ENCODE results near the gene HIPK3. TPM values are rescaled to one million over a fixed set of nuclear protein-coding genes. Genes with fewer than 3 reads are reported as not detected.
"Not testable (repeated sequence)": the region's sequence is repeated elsewhere in the genome, so short reads cannot be mapped to it uniquely, and the experiment has no call there.

Gene HIPK3
- total and polyA plus RNA-seq, 7 donors = 10.6 to 417 (median 277) TPM

GRCh38 chr11:33294224-33294623 lies 37.0 kb downstream of the HIPK3 start:
- peaks cover 0 to 71% (median 50%) of the 10 kb centered on the region in 4 donors for H3K4me1 ChIP-seq
- 81% methylated on average over 4 of the region's 4 CpGs for WGBS, 2 donors
- H3K27ac ChIP-seq = no peak overlapping the region
- intact Hi-C loops (cut with DNase I) = no loop called here
- no peak for DNase-seq
- no peaks in the 10 kb centered on the region for H3K27me3 ChIP-seq
- H3K4me3 ChIP-seq = no peak overlapping the region
- H3K9me3 ChIP-seq = no peaks in the 10 kb centered on the region
- TF ChIP-seq CTCF (IDR thresholded peaks at IDR 0.05) = no peak
- TF ChIP-seq POLR2AphosphoS5 (IDR thresholded peaks at IDR 0.05) = no peak
- TF ChIP-seq POLR2A (IDR thresholded peaks at IDR 0.05) = no peak
- no peak for TF ChIP-seq EP300 (IDR thresholded peaks at IDR 0.05)
- H3K36me3 ChIP-seq = no peaks in the 10 kb centered on the region

GRCh38 chr11:33294797-33295196 lies 37.6 kb downstream of the HIPK3 start:
- no peaks in the 10 kb centered on the region for H3K27me3 ChIP-seq
- no peak overlapping the region for H3K4me3 ChIP-seq
- peaks cover 0 to 71% (median 46%) of the 10 kb centered on the region in 4 donors for H3K4me1 ChIP-seq
- no peaks in the 10 kb centered on the region for H3K9me3 ChIP-seq
- intact Hi-C loops (cut with DNase I) = no loop called here
- no peak for DNase-seq
- WGBS, 2 donors = 92 to 94% methylated on average over 8 of the region's 8 CpGs
- peak overlapping the region in 1 of 4 donors; percentile 7 for H3K27ac ChIP-seq
- H3K36me3 ChIP-seq = no peaks in the 10 kb centered on the region
- TF ChIP-seq POLR2A (IDR thresholded peaks at IDR 0.05) = no peak
- no peak for TF ChIP-seq POLR2AphosphoS5 (IDR thresholded peaks at IDR 0.05)
- TF ChIP-seq CTCF (IDR thresholded peaks at IDR 0.05) = no peak
- TF ChIP-seq EP300 (IDR thresholded peaks at IDR 0.05) = no peak

GRCh38 chr11:33296695-33297094 lies 39.5 kb downstream of the HIPK3 start:
- Histone ChIP-seq H3K36me3 (no peaks in the 10 kb centered on the region), H3K4me3 (no peak overlapping the region), H3K27me3 (no peaks in the 10 kb centered on the region), H3K4me1 (peaks cover 0 to 67% (median 41%) of the 10 kb centered on the region in 4 donors), H3K27ac (no peak overlapping the region), H3K9me3 (no peaks in the 10 kb centered on the region)
- WGBS, 2 donors = 92 to 96% methylated on average over 5 of the region's 5 CpGs
- no peak for TF ChIP-seq CTCF (IDR thresholded peaks at IDR 0.05)
- no peak for TF ChIP-seq EP300 (IDR thresholded peaks at IDR 0.05)
- TF ChIP-seq POLR2A (IDR thresholded peaks at IDR 0.05) = no peak
- TF ChIP-seq POLR2AphosphoS5 (IDR thresholded peaks at IDR 0.05) = no peak
- intact Hi-C loops (cut with DNase I) = no loop called here
- no peak for DNase-seq

GRCh38 chr11:33303541-33303940 lies 46.4 kb downstream of the HIPK3 start:
- H3K27ac ChIP-seq = no peak overlapping the region
- intact Hi-C loops (cut with DNase I) = no loop called here
- H3K4me1 ChIP-seq = peaks cover 0 to 53% (median 38%) of the 10 kb centered on the region in 4 donors

GRCh38 chr11:33306821-33307220 lies 49.6 kb downstream of the HIPK3 start:
- H3K9me3 ChIP-seq; DNase-seq; H3K27ac ChIP-seq; H3K27me3 ChIP-seq; intact Hi-C loops (cut with DNase I); H3K4me3 ChIP-seq; H3K36me3 ChIP-seq: not testable (repeated sequence)
- peaks cover 0 to 46% (median 32%) of the 10 kb centered on the region in 4 donors for H3K4me1 ChIP-seq
- 97 to 99% methylated on average over 6 of the region's 6 CpGs for WGBS, 2 donors

More at GRCh38 chr11:33303541-33303940, 46.4 kb downstream of the HIPK3 start:
- TF ChIP-seq POLR2A (IDR thresholded peaks at IDR 0.05) = no peak
- no peak for TF ChIP-seq EP300 (IDR thresholded peaks at IDR 0.05)
- no peak for TF ChIP-seq POLR2AphosphoS5 (IDR thresholded peaks at IDR 0.05)
- no peak for TF ChIP-seq CTCF (IDR thresholded peaks at IDR 0.05)
- Histone ChIP-seq H3K9me3 (no peaks in the 10 kb centered on the region), H3K27me3 (no peaks in the 10 kb centered on the region), H3K36me3 (no peaks in the 10 kb centered on the region), H3K4me3 (no peak overlapping the region)
- DNase-seq = no peak
- WGBS, 2 donors = 92 to 94% methylated on average over 4 of the region's 4 CpGs

Data from sigmoid colon (tissue), 7 donors.